ENCODE measurements around the gene GJD4. TPM values are rescaled to one million over a fixed set of nuclear protein-coding genes. Genes with fewer than 3 reads are reported as not detected.

GJD4 gene
- polyA plus RNA-seq, 12 donors = 0.18 to 7.7 (median 3.1) TPM; not detected in 2

DNA sequence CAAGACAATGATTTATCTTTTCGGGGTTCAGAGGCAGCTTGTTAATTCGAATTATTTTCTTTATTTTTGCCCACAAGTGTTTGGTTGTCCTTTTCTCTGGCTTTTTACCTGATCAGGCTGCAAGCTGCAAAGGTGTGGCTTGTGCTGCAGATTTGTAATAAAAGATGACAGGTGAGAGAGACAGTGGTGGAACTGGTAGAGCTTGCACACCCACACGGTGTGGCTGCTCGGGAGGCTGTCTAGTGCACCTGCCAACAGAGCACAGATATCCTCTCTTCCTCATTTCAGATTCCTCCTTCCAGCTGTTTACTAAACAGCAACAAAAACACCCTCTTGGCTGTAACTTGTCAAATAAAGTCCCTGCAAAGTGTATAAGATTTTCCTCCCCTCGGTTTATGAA, 9.2 kb downstream of the GJD4 start:
- no peak for DNase-seq

GRCh38 chr10:35626971-35627507, 21.9 kb downstream of the GJD4 start:
- DNase-seq = no peak

- DNase-seq = no peak
Observed at GRCh38 chr10:35631404-35631803, 26.3 kb downstream of the GJD4 start.

DNA sequence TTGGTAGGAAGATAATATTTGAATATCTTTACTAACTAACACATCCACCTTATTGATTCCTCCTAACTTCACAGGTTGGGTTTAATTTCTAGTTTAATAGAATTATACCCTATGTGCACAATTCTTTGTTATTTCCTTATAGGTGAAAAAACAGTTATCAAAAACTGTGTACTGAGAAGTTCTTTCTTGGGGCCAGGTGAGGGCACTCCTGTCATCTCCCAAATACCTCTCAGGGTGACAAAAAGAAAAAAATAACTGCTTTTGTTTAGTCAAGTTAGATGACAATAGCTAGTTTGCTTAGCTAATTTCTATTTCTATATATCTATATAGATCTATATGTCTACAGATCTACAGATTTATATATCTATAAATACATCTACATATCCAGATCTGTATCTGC, 26.9 kb downstream of the GJD4 start:
- DNase-seq = no peak

DNA sequence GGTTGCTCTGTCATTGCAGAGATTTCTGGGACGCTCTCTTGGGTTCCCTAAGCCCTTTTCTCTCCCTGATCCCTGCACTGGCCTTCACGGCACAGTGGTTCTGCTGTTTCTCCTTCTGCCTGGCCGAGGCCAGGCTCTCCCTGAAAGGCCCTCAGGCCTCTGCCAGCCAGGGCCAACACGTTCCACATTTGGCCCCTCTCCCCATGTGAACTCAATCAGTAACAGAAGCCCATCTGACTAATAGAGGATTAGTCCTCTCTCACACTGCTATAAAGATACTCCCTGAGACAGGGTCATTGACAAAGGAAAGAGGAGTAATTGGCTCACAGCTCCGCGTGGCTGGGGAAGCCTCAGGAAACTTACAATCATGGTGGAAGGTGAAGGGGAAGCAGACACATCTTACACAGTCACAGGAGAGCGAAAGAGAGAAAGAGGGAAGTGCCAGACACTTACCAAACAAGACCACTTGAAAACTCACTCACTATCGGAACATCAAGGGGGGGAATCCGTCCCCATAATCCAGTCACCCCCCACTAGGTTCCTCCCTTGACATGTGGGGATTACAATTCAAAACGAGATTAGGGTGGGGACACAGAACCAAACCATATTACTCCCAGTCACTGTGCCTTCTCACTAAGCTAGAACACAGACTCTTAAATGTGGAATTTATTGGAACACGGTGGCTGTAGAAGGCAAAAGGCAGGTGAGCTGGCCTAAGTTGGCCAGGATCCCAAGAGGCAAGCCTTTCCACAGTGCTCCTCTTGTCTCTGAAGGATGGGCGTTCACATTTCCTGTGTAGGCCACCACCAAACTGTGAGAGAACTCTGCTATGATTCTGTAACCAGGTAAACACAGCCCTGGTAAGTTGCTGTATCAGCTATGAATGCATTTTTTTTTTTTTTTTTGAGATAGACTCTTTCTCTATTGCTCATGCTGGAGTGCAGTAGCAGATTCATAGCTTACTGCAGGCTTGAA, 28.2 kb downstream of the GJD4 start:
- DNase-seq = no peak

- DNase-seq = peak; percentile 70
Observed at GRCh38 chr10:35635576-35635975, 30.4 kb downstream of the GJD4 start.

- no peak for DNase-seq
Observed at GRCh38 chr10:35636956-35637355, 31.8 kb downstream of the GJD4 start.

DNA sequence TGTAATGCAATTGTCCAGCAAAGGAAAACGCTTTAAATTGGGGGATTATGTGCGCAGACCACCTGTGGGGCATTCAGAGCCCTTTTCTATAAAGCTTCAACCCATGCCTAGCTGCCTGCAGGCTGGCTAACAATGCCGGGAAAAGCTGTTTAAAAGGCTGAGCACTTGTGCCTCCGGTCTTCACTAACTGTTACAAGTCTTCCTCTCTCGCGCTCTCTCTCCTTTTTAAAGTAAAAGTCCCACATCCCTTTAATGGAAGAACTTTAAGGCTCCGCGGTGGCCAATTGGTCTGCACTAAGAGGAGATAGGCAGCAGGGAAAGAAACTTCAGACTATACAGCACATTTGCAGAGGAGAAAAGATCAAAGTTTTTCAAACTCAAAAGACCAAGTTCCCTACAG, 32.3 kb downstream of the GJD4 start:
- DNase-seq = peak; percentile 31

- DNase-seq = no peak
Observed at GRCh38 chr10:35638101-35638500, 33.0 kb downstream of the GJD4 start.

DNA sequence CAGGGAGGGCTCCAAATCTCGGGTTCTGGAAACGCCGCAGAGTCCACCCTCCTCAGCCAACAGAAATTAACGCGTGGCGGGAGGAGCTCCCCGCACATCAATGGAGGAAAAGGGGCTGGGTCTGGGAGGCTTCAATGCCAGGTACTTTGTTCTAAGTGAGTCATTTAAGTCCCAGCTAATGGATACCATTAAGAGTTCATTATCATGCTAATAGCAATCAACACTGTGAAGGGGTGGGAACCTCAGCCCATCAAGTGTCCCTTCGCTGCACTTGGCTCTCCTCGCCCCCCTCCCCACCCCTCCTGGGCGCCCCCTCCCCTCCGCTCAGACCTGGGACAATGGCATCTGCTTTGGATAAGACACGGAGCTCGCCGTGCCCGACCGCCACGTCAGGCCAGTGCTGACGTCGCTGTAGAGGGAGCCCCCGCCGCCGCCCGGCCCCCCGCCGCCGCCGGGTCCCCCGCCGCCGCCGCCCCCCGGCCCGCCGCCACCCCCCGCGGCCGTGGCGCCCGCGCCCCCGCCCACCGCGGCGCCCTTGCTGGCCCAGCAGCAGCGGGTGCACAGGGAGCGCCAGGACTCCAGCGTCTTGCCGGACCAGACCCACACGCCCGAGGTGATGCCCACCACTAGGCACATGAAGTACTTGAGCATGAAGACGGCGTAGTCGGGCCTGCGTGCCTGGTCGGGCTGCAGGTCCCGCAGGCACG, 34.0 kb downstream of the GJD4 start:
- DNase-seq = no peak

- DNase-seq = peak; percentile 37
Observed at GRCh38 chr10:35639728-35640401, 34.7 kb downstream of the GJD4 start.

- peak; percentile 50 for DNase-seq
Observed at GRCh38 chr10:35640474-35640873, 35.3 kb downstream of the GJD4 start.

- DNase-seq = peak; percentile 63
Observed at GRCh38 chr10:35640951-35641675, 36.0 kb downstream of the GJD4 start.

DNA sequence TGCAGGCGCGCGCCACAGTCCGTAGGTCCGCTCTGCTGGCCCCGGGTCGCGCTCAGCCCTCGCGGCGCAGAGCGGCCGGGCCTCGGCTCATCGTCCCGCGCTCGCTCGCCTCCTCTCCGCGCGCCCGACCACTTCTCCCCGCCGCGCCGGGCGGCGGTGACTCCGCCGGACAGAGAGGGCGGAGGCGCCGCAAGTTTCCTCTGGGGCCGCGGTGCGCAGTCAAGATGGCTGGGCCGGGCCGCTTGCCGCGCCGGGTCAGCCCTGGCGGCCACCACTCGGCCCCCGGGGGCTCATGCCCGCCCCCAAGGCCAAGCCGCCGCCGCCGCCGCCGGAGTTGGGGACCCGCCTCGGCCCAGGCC, 36.5 kb downstream of the GJD4 start:
- peak; percentile 24 for DNase-seq

GRCh38 chr10:35642035-35642792, 37.1 kb downstream of the GJD4 start, which contains the start of gene FZD8:
Gene FZD8 (minus strand): TSS chr10:35642296. CDS start chr10:35641429, 867 bp downstream.
- peak; percentile 96 for DNase-seq

- no peak for DNase-seq
Observed at GRCh38 chr10:35642793-35643114, 37.6 kb downstream of the GJD4 start.

DNA sequence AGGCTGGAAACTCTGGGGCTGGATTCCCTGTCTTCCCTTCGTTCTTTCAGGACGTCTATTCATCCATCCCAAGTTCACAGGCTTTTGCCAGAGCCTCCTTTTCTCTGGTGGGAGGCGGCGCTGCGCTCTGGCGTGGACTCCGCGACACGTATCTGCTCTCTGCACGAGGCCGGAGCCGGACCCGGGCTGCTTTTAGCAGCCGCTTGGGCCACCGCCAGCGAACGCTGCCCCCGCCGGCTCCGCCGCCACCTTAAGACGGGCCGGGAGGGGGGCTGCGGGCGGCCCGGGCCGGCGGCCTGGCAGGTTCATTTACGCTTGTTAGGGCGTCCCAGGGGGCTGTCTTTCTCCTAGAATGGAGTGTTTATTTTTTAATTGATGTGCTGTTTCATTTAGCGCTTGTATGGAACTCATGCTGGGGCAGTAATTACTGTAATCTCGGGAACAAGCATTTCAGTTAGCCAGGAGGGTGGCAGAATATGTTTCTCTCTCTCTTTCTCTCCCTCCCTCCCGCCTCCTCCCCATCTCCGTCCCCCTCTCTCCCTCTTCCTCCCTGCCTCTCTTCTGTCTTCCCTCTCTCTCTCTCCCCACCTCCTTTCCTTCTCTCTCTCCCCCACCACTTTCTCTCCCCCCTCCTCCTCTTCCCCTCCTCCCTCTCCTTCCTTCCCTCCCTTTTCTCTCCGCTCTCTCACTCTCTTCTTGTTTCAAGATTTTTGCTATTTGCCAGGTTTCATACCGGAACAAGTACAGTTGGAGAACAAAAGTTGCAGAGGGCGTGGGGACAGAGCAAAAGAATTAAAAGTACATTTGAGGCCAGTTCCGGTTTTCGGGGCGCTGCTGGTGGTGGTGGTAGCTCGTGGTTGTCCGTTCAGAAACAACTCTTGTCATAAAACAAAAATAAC, 38.3 kb downstream of the GJD4 start:
- peak; percentile 94 for DNase-seq

GRCh38 chr10:35644050-35644950, 39.2 kb downstream of the GJD4 start:
- DNase-seq = peak; percentile 55

- no peak for DNase-seq
Observed at GRCh38 chr10:35650894-35651293, 45.8 kb downstream of the GJD4 start.
